Neural progenitor cell (in vitro differentiated cells): Measurements from ENCODE around the gene IGSF9.

Experiments used
- CTCF ChIP-seq: fragments of 200-600 bp; sonication (generic); IDR thresholded peaks from 2 replicates; pipeline ENCODE4 v1.5.1; 2017; ENCODE audit warnings: antibody characterized with exemption, mild to moderate bottlenecking
- EZH2phosphoT487 ChIP-seq: fragments of 200-600 bp; sonication (generic); IDR thresholded peaks from 2 replicates; pipeline ENCODE4 v1.6.1; 2017; ENCODE audit warnings: antibody characterized with exemption

GRCh38 chr1:159980786-159981185 is 35.4 kb upstream of the IGSF9 start:
- TF ChIP-seq CTCF (no peak), EZH2phosphoT487 (no peak)
